GM12878 (cell line): ENCODE results near the gene LGALS9. TPM values are rescaled to one million over a fixed set of nuclear protein-coding genes. Genes with fewer than 3 reads are reported as not detected.
A peak's percentile ranks its signal among the peaks of the same experiment; 100 is the strongest.
"Not testable (repeated sequence)": the region's sequence is repeated elsewhere in the genome, so short reads cannot be mapped to it uniquely, and the experiment has no call there.

ENCODE experiments used
- ATAC-seq: fragments of 200-7000 bp; cut with Tn5 transposase; 3 replicates; pipeline ENCODE4 v1.9.1; 2020; ENCODE audit warnings: mild to moderate bottlenecking, moderate library complexity
- BruUV-seq: library from RNA; stranded (reverse); fragments of 400-500 nt; replicated peaks from 2 replicates; lab custom pipeline; 2021; lab: Mats Ljungman, UMichigan
- CTCF ChIA-PET: fragments of 300-600 bp; sonication (Branson Sonifier 250); formaldehyde crosslinking; extraction: SDS; loops from one replicate; lab custom pipeline; 2021; ENCODE audit warnings: inconsistent platforms; lab: Yijun Ruan, JAX
- POLR2A ChIA-PET: fragments of 350-600 bp; formaldehyde crosslinking; extraction: SDS; loops from one replicate; lab custom pipeline; 2021; ENCODE audit warnings: inconsistent platforms; lab: Charles Lee
- RAD21 ChIA-PET: fragments of 300-600 bp; sonication (Branson Sonifier 250); formaldehyde crosslinking; loops from one replicate; lab custom pipeline; 2023; ENCODE audit warnings: antibody characterized with exemption; ENCODE audit not compliant: unreplicated experiment; lab: Charles Lee
- SMC1A ChIA-PET: fragments of 300-600 bp; sonication (Branson Sonifier 250); formaldehyde crosslinking; loops from one replicate; lab custom pipeline; 2023; ENCODE audit not compliant: unreplicated experiment, uncharacterized antibody; lab: Charles Lee
- DNase-seq: peaks from one replicate; pipeline ENCODE4 v3.0.0-alpha.2; 2011; ENCODE audit warnings: low read depth, low spot score
- FAIRE-seq: peaks from 3 replicates; lab custom pipeline; 2011; peaks lifted over from hg19 to GRCh38; lab: Jason Lieb, UNC
- H2AFZ ChIP-seq: 2 replicates; pipeline ENCODE4 v1.6.0; 2011; ENCODE audit warnings: low read depth, low read length, control low read depth; ENCODE audit not compliant: control insufficient read depth
- H3K27ac ChIP-seq: 2 replicates; pipeline ENCODE4 v1.5.1; 2011; ENCODE audit warnings: control low read depth; ENCODE audit not compliant: control insufficient read depth, insufficient read depth
- H3K27me3 ChIP-seq, 2 experiments: replicated peaks in 1 of 2; 2 replicates each; pipeline versions ENCODE4 v1.6.0 to v1.6.1; 2011; ENCODE audit warnings: low read length in 1 of 2; ENCODE audit not compliant: control insufficient read depth in 2 of 2, insufficient read depth in 2 of 2
- H3K36me3 ChIP-seq, 2 experiments: 2 replicates each; pipeline ENCODE4 v1.5.1; 2011; ENCODE audit warnings: low read length in 1 of 2; ENCODE audit not compliant: control insufficient read depth in 2 of 2, insufficient read depth in 2 of 2
- H3K4me1 ChIP-seq: 2 replicates; pipeline ENCODE4 v1.6.1; 2011; ENCODE audit warnings: mild to moderate bottlenecking, low read length, moderate library complexity, mixed read lengths; ENCODE audit not compliant: control insufficient read depth, insufficient read depth
- H3K4me2 ChIP-seq: 2 replicates; pipeline ENCODE4 v1.6.0; 2011; ENCODE audit warnings: control low read depth; ENCODE audit not compliant: control insufficient read depth, insufficient read depth
- H3K4me3 ChIP-seq: fragments of 200-600 bp; sonication (generic); 2 replicates; pipeline ENCODE4 v1.5.1; 2016
- H3K79me2 ChIP-seq: 2 replicates; pipeline ENCODE4 v1.6.0; 2011; ENCODE audit warnings: low read length; ENCODE audit not compliant: control insufficient read depth, insufficient read depth
- H3K9ac ChIP-seq: 2 replicates; pipeline ENCODE4 v1.8.0; 2011; ENCODE audit warnings: low read length, control low read depth, mixed read lengths; ENCODE audit not compliant: control insufficient read depth, insufficient read depth
- H3K9me3 ChIP-seq: replicated peaks from 3 replicates; pipeline ENCODE4 v1.5.1; 2011; ENCODE audit warnings: mild to moderate bottlenecking, low read length; ENCODE audit not compliant: control insufficient read depth, insufficient read depth
- H4K20me1 ChIP-seq: 2 replicates; pipeline ENCODE4 v1.6.0; 2011; ENCODE audit not compliant: control insufficient read depth, insufficient read depth
- ATF7 ChIP-seq: fragments of 450-650 bp; IDR thresholded peaks from 2 replicates; pipeline ENCODE4 v1.6.1; 2016; ENCODE audit warnings: low read depth, mild to moderate bottlenecking
- CEBPB ChIP-seq, 2 experiments: fragments of 150-350 bp in 1 of 2; IDR thresholded peaks; 2 replicates each; pipeline ENCODE4 v1.6.1; 2012 to 2014; ENCODE audit warnings: low read depth in 2 of 2, low read length in 2 of 2, borderline replicate concordance in 1 of 2, inconsistent platforms in 1 of 2
- ETV6 ChIP-seq, 2 experiments: fragments of 450-650 bp in 1 of 2; IDR thresholded peaks in 1 of 2; conservative IDR thresholded peaks in 1 of 2; 2 replicates each; pipeline ENCODE4 v1.6.1; 2014; ENCODE audit warnings: antibody characterized with exemption in 1 of 2, borderline replicate concordance in 1 of 2, low read depth in 1 of 2, mild to moderate bottlenecking in 1 of 2, moderate library complexity in 1 of 2
- EZH2 ChIP-seq: IDR thresholded peaks from 2 replicates; pipeline ENCODE4 v1.6.1; 2012; ENCODE audit warnings: low read depth, mild to moderate bottlenecking, control low read depth, inconsistent platforms, low read length, borderline replicate concordance; ENCODE audit not compliant: control insufficient read depth
- NFYB ChIP-seq: IDR thresholded peaks from 2 replicates; pipeline ENCODE4 v1.6.1; 2011; ENCODE audit warnings: low read depth, mild to moderate bottlenecking, low read length, improper control_type of control experiment, moderate library complexity; ENCODE audit not compliant: insufficient read depth
- NR2C1 ChIP-seq: fragments of 450-650 bp; IDR thresholded peaks from 2 replicates; pipeline ENCODE4 v1.6.1; 2017; ENCODE audit warnings: antibody characterized with exemption, mild to moderate bottlenecking, moderate library complexity
- PML ChIP-seq: IDR thresholded peaks from 2 replicates; pipeline ENCODE4 v1.6.1; 2012; ENCODE audit warnings: low read length, inconsistent platforms
- POLR2A ChIP-seq: IDR thresholded peaks from 2 replicates; pipeline ENCODE4 v1.6.1; 2011; ENCODE audit warnings: low read depth, mild to moderate bottlenecking, low read length
- WGBS: methylation state at CpG from one replicate; pipeline ENCODE4 v1.1.6; 2016; ENCODE audit warnings: low lambda C conversion rate; ENCODE audit not compliant: insufficient replicate concordance, insufficient coverage; ENCODE audit errors: missing lambda C conversion rate; 5-methylcytosine and 5-hydroxymethylcytosine counted together
- in situ Hi-C: fragments of 300-500 bp; cut with MboI; formaldehyde crosslinking; loops from 9 replicates; pipeline ENCODE4 v1.14.3; 2018; ENCODE audit warnings: mixed read lengths
- intact Hi-C: fragments of 100-400 bp; cut with micrococcal nuclease; formaldehyde crosslinking; loops from one replicate; pipeline ENCODE4 v1.14.2; 2022; ENCODE audit not compliant: unreplicated experiment
- polyA plus RNA-seq, 11 experiments: library from polyadenylated mRNA; depleted of rRNA in 4 of 11; unstranded in 6 of 11; stranded (reverse) in 5 of 11; fragments of >200 nt; fragmentation: Nextera tagmentation in 4 of 11; fragmentation: Illumina TruSeq in 1 of 11; extraction: Ambion mirVana in 4 of 11; extraction: Trizol in 1 of 11; gene quantifications; 1 replicate in 1 of 11; 2 replicates in 10 of 11; pipeline versions ENCODE4 v1.2.1 to v1.2.3, GENCODE V29; 2011 to 2016; ENCODE audit warnings: inconsistent platforms in 2 of 11, missing spikeins in 2 of 11, low read depth in 1 of 11
- total RNA-seq, 4 experiments: library from RNA; depleted of rRNA in 3 of 4; stranded (reverse); fragments of >200 nt in 3 of 4; fragmentation: Illumina TruSeq in 1 of 4; extraction: Trizol in 1 of 4; gene quantifications; 2 replicates each; pipeline versions ENCODE4 v1.2.1 to v1.2.3, GENCODE V29; 2013 to 2021

Gene LGALS9
- total and polyA plus RNA-seq, 10 of the 15 experiments (the other 5 are each of a cell fraction or from before 2014, with no cell fraction given), result 22.5 to 294 (median 155) TPM

DNA sequence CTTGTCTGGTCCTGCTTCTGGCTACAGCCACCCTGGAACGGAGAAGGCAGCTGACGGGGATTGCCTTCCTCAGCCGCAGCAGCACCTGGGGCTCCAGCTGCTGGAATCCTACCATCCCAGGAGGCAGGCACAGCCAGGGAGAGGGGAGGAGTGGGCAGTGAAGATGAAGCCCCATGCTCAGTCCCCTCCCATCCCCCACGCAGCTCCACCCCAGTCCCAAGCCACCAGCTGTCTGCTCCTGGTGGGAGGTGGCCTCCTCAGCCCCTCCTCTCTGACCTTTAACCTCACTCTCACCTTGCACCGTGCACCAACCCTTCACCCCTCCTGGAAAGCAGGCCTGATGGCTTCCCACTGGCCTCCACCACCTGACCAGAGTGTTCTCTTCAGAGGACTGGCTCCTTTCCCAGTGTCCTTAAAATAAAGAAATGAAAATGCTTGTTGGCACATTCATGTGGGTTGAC lies 18.2 kb downstream of the LGALS9 start:
- H3K27me3 ChIP-seq, POLR2A ChIA-PET, FAIRE-seq, intact Hi-C loops, H3K4me1 ChIP-seq, H3K4me3 ChIP-seq, H3K9me3 ChIP-seq, H4K20me1 ChIP-seq, DNase-seq, in situ Hi-C loops, H3K79me2 ChIP-seq, H3K9ac ChIP-seq, SMC1A ChIA-PET, RAD21 ChIA-PET, H2AFZ ChIP-seq, H3K4me2 ChIP-seq, H3K27ac ChIP-seq, ATAC-seq: not testable (repeated sequence)
- 93% methylated on average over 5 of the region's 5 CpGs for WGBS
- 0 out of 2 replicates have a peak, but pooled peaks have one; percentile 13 for TF ChIP-seq NR2C1
- peaks cover 5 to 14% of the 10 kb centered on the region in 2 experiments for H3K36me3 ChIP-seq
- TSS peak; percentile 63 for BruUV-seq
- CTCF ChIA-PET, result interaction anchor here (1.9 to 10.5 kb wide), 3 partner anchors 39 to 412 kb away, joined by 6 to 134 read pairs (median 59); no protein-coding TSS in a partner anchor

DNA sequence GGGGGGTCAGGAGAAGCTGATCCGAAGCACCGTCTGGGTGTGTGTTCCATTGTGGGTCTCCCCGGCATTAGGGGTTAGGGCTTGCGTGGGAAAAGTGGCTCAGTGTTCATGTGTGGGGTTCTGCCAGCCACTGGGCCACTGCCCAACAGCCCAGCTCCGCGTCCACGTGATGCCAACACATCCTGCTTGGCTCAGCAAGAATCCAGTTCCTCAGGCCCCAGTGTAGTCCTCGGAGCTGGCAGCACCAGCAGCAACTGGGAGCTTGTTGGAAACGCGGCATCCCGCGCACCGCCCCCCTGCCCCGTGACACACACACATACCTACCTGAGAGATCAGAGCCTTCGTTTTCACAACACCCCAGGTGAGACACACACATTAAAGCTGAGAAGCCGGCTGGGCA lies 18.9 kb downstream of the LGALS9 start:
- BruUV-seq, result no TSS peak
- Histone ChIP-seq H3K27me3 (no peaks in the 10 kb centered on the region), H3K79me2 (no peaks in the 10 kb centered on the region), H3K9me3 (no peaks in the 10 kb centered on the region), H2AFZ (no peak overlapping the region), H3K27ac (no peak overlapping the region), H3K9ac (no peak overlapping the region), H4K20me1 (no peaks in the 10 kb centered on the region), H3K36me3 (peaks cover 5 to 14% of the 10 kb centered on the region in 2 experiments), H3K4me1 (no peaks in the 10 kb centered on the region), H3K4me3 (no peak overlapping the region)
- ATAC-seq (no peak), FAIRE-seq (no peak), DNase-seq (no peak)
- intact Hi-C loops, result loop anchor here (2.0 to 5.0 kb wide), 3 partner anchors 47 to 408 kb away; no protein-coding TSS in a partner anchor
- 93% methylated on average over 15 of the region's 16 CpGs for WGBS
- in situ Hi-C loops, result loop anchor here (10.0 kb wide), 1 partner anchor 45 kb away; no protein-coding TSS in a partner anchor
- ChIA-PET RAD21 (interaction anchor here (1.2 to 2.7 kb wide), 5 partner anchors 42 to 413 kb away, joined by 3 to 16 read pairs (median 8); no protein-coding TSS in a partner anchor), SMC1A (interaction anchor here (0.7 to 3.7 kb wide), 5 partner anchors 17 to 413 kb away, joined by 3 to 21 read pairs (median 7); no protein-coding TSS in a partner anchor), POLR2A (no interaction called here)
- no peak for TF ChIP-seq NFYB
- no peak for TF ChIP-seq ETV6 (conservative IDR thresholded peaks at IDR 0.05 in 1 of 2, IDR thresholded peaks at IDR 0.05 in 1 of 2; ENCODE audit: borderline replicate concordance in 1 of 2, low read depth in 1 of 2)
- TF ChIP-seq ATF7, result no peak
- no peak for TF ChIP-seq PML
- TF ChIP-seq POLR2A, result 0 out of 2 replicates have a peak, but pooled peaks have one; percentile 37
- no peak for TF ChIP-seq CEBPB (IDR thresholded peaks at IDR 0.05; ENCODE audit: borderline replicate concordance in 1 of 2, low read depth in 2 of 2, low read length in 2 of 2)
- no peak for TF ChIP-seq EZH2
- TF ChIP-seq, all 136 proteins: peak for 1
- CTCF ChIA-PET, result interaction anchor here (1.2 to 10.5 kb wide), 9 partner anchors 9 to 413 kb away, joined by 3 to 134 read pairs (median 21); partner anchors contain the start of gene LGALS9
- no peak overlapping the region for H3K4me2 ChIP-seq
